NCI-H1694 treated with DMSO at 0.1 percent for 48 hours (cell line): ENCODE data around the gene RBM33.
"Not testable (repeated sequence)": the region's sequence is repeated elsewhere in the genome, so short reads cannot be mapped to it uniquely, and the experiment has no call there.

Experiments
- DNase-seq: peaks from one replicate; lab custom pipeline; 2025; lab: John Stamatoyannopoulos, UW

The RBM33 gene

GRCh38 chr7:155690655-155691054 is 46.2 kb downstream of the RBM33 start:
- not testable (repeated sequence) for DNase-seq

- no peak for DNase-seq
Measured at GRCh38 chr7:155692317-155692716, 47.9 kb downstream of the RBM33 start.

- DNase-seq = no peak
Measured at GRCh38 chr7:155693826-155694225, 49.4 kb downstream of the RBM33 start.

- no peak for DNase-seq
Measured at GRCh38 chr7:155694851-155695250, 50.4 kb downstream of the RBM33 start.

GRCh38 chr7:155696747-155697146 is 52.3 kb downstream of the RBM33 start:
- no peak for DNase-seq

GRCh38 chr7:155698633-155699032 is 54.2 kb downstream of the RBM33 start:
- DNase-seq = no peak

- DNase-seq = no peak
Measured at GRCh38 chr7:155699180-155699579, 54.7 kb downstream of the RBM33 start.

GRCh38 chr7:155700847-155701246 is 56.4 kb downstream of the RBM33 start:
- DNase-seq = no peak

GRCh38 chr7:155701972-155702544 is 57.6 kb downstream of the RBM33 start:
- no peak for DNase-seq

- no peak for DNase-seq
Measured at GRCh38 chr7:155702616-155703015, 58.2 kb downstream of the RBM33 start.

GRCh38 chr7:155705623-155706360 is 61.3 kb downstream of the RBM33 start:
- DNase-seq = no peak

GRCh38 chr7:155706376-155706775 is 61.9 kb downstream of the RBM33 start:
- no peak for DNase-seq

- DNase-seq = no peak
Measured at GRCh38 chr7:155709453-155709852, 65.0 kb downstream of the RBM33 start.

GRCh38 chr7:155710031-155710430 is 65.6 kb downstream of the RBM33 start:
- no peak for DNase-seq

- DNase-seq = no peak
Measured at GRCh38 chr7:155710530-155710929, 66.1 kb downstream of the RBM33 start.

GRCh38 chr7:155711081-155711480 is 66.6 kb downstream of the RBM33 start:
- no peak for DNase-seq

GRCh38 chr7:155713384-155713783 is 68.9 kb downstream of the RBM33 start:
- DNase-seq = no peak

GRCh38 chr7:155714702-155715101 is 70.2 kb downstream of the RBM33 start:
- DNase-seq = no peak

- DNase-seq = no peak
Measured at GRCh38 chr7:155715111-155715805, 70.8 kb downstream of the RBM33 start.

- DNase-seq = no peak
Measured at GRCh38 chr7:155717010-155717744, 72.7 kb downstream of the RBM33 start.

- DNase-seq = no peak
Measured at GRCh38 chr7:155721056-155721455, 76.6 kb downstream of the RBM33 start.

GRCh38 chr7:155722118-155722517 is 77.7 kb downstream of the RBM33 start:
- no peak for DNase-seq

- DNase-seq = no peak
Measured at GRCh38 chr7:155722936-155723335, 78.5 kb downstream of the RBM33 start.
